GM23248 (cell line): ENCODE data around the gene ACSM2A.

Experiments
- EZH2 ChIP-seq: fragments of 200-600 bp; sonication (generic); IDR thresholded peaks from 2 replicates; pipeline ENCODE4 v1.6.1; 2018; ENCODE audit warnings: antibody characterized with exemption, mild to moderate bottlenecking; ENCODE audit not compliant: insufficient read depth, poor library complexity, severe bottlenecking
- EZH2phosphoT487 ChIP-seq: fragments of 200-600 bp; sonication (generic); IDR thresholded peaks from 2 replicates; pipeline ENCODE4 v1.6.1; 2018; ENCODE audit warnings: antibody characterized with exemption, moderate library complexity, mild to moderate bottlenecking, low read depth; ENCODE audit not compliant: insufficient read depth

GRCh38 chr16:20515688-20516090 is 64.4 kb downstream of the ACSM2A start:
- no peak for TF ChIP-seq EZH2
- no peak for TF ChIP-seq EZH2phosphoT487
